Bronchial epithelial cell (primary cell): Measurements from ENCODE around the gene MYO10. TPM values are rescaled to one million over a fixed set of nuclear protein-coding genes. Genes with fewer than 3 reads are reported as not detected.
"Not testable (repeated sequence)": the region's sequence is repeated elsewhere in the genome, so short reads cannot be mapped to it uniquely, and the experiment has no call there.

ENCODE experiments used
- DNase-seq: peaks from one replicate; pipeline ENCODE4 v3.0.0-alpha.2; 2010; ENCODE audit warnings: low read depth
- FAIRE-seq: peaks from 2 replicates; lab custom pipeline; 2011; peaks lifted over from hg19 to GRCh38; lab: Jason Lieb, UNC
- H3K27me3 ChIP-seq: 2 replicates; pipeline ENCODE4 v1.5.1; 2011; ENCODE audit warnings: low read length; ENCODE audit not compliant: control insufficient read depth, insufficient read depth
- H3K36me3 ChIP-seq: 2 replicates; pipeline ENCODE4 v1.5.1; 2011; ENCODE audit warnings: low read length; ENCODE audit not compliant: control insufficient read depth, insufficient read depth
- H3K4me3 ChIP-seq: 2 replicates; pipeline ENCODE4 v1.5.1; 2011; ENCODE audit warnings: mild to moderate bottlenecking, low read depth, low read length, control low read depth
- CTCF ChIP-seq: IDR thresholded peaks from 2 replicates; pipeline ENCODE4 v1.5.1; 2011; ENCODE audit warnings: mild to moderate bottlenecking, moderate library complexity, low read length, control low read depth, inconsistent platforms; ENCODE audit not compliant: insufficient read depth, severe bottlenecking
- total RNA-seq: library from RNA; depleted of rRNA; stranded (reverse); fragments of >200 nt; gene quantifications from 2 replicates; pipeline ENCODE4 v1.2.1, GENCODE V29; 2014

The MYO10 gene
- total RNA-seq, 1 donor from 2014 or later: 39.5 TPM

- Histone ChIP-seq H3K27me3 (no peaks in the 10 kb centered on the region), H3K36me3 (peaks cover 4% of the 10 kb centered on the region), H3K4me3 (no peak overlapping the region)
- no peak for TF ChIP-seq CTCF
- DNase-seq (no peak), FAIRE-seq (no peak)
These were observed 214.7 kb downstream of the MYO10 start for GRCh38 chr5:16721151-16722096.

GRCh38 chr5:16718036-16718435 lies 218.1 kb downstream of the MYO10 start:
- not testable (repeated sequence) for H3K4me3 ChIP-seq, DNase-seq, FAIRE-seq, H3K27me3 ChIP-seq, H3K36me3 ChIP-seq

- FAIRE-seq: no peak
These were observed 222.6 kb downstream of the MYO10 start for GRCh38 chr5:16713386-16713928.

DNA sequence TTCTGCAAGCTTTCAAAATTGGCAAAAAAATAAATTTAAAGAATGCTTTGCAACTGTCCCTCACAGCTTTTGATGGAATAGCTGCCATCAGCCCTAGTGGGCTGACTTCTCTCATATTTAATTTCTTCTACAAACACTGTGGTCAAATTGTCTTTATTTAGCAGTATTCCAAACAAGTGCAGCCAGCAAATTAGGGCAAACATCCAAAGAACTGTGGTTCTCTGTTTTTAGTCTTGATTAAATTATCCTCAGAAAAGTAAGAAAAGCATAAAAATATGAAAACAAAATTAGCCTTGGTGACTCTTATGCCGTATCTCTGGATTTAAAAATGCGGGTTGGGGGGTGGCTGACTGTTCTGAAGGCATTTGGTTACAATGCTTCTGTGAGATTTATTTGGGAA lies 223.5 kb downstream of the MYO10 start:
- Histone ChIP-seq H3K27me3 (no peaks in the 10 kb centered on the region), H3K4me3 (no peak overlapping the region), H3K36me3 (peaks cover 12% of the 10 kb centered on the region)
- no peak for TF ChIP-seq CTCF
- no peak for DNase-seq
- no peak for FAIRE-seq

More at GRCh38 chr5:16713386-16713928, 222.6 kb downstream of the MYO10 start:
- no peaks in the 10 kb centered on the region for H3K27me3 ChIP-seq
- no peak for TF ChIP-seq CTCF
- no peak overlapping the region for H3K4me3 ChIP-seq
- no peak for DNase-seq
- peaks cover 10% of the 10 kb centered on the region for H3K36me3 ChIP-seq

- TF ChIP-seq CTCF: no peak
- Histone ChIP-seq H3K4me3 (no peak overlapping the region), H3K27me3 (no peaks in the 10 kb centered on the region), H3K36me3 (peaks cover 15% of the 10 kb centered on the region)
- no peak for DNase-seq
- no peak for FAIRE-seq
These were observed 223.9 kb downstream of the MYO10 start for GRCh38 chr5:16712178-16712577.

GRCh38 chr5:16709691-16710433 lies 226.2 kb downstream of the MYO10 start:
- FAIRE-seq (no peak), DNase-seq (no peak)
- no peaks in the 10 kb centered on the region for H3K27me3 ChIP-seq
- H3K36me3 ChIP-seq: peaks cover 21% of the 10 kb centered on the region
- TF ChIP-seq CTCF: no peak
- H3K4me3 ChIP-seq: no peak overlapping the region
